Measurements from ENCODE around the gene TMEM108. TPM values are rescaled to one million over a fixed set of nuclear protein-coding genes. Genes with fewer than 3 reads are reported as not detected.

TMEM108 gene
- total and polyA plus RNA-seq, 10 of the 15 experiments (the other 5 are each of a cell fraction or from before 2014, with no cell fraction given), result 0.02 to 0.58 (median 0.12) TPM; not detected in 5

DNA sequence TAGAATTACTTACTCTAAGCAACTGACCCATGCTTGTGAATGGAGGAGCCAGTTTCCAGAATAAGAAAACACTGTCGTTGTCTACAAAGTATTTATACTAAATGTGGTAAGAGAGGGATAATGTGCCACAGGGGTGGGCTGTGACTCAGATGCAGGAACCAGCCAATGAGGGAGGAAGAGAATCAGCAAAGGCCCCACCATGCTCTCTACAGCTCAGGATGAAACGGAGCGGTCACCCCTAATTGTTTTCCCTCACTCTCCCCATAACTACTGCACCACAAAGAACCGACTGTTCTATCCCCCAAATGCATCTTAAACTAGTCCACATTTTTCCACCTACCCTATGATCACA lies 406.2 kb downstream of the TMEM108 start:
- Histone ChIP-seq H3K27me3 (replicated peaks in 1 of 2; ENCODE audit: control insufficient read depth in 2 of 2, insufficient read depth in 2 of 2, low read length in 1 of 2) (no peaks in the 10 kb centered on the region), H3K36me3 (ENCODE audit: control insufficient read depth in 2 of 2, insufficient read depth in 2 of 2, low read length in 1 of 2) (no peaks in the 10 kb centered on the region), H3K79me2 (ENCODE audit: control insufficient read depth, insufficient read depth, low read length) (no peaks in the 10 kb centered on the region), H3K27ac (ENCODE audit: control insufficient read depth, insufficient read depth) (peak overlapping the region; percentile 7; the same call in 1 of the 2 replicates), H2AFZ (ENCODE audit: control insufficient read depth, low read depth, low read length) (peak overlapping the region; percentile 32; the same call in 1 of the 2 replicates), H3K9me3 (replicated peaks; ENCODE audit: control insufficient read depth, insufficient read depth, low read length) (peaks cover 4% of the 10 kb centered on the region; the same call in 2 of the 3 replicates), H3K4me3 (no peak overlapping the region), H3K4me1 (ENCODE audit: control insufficient read depth, insufficient read depth, low read length) (peaks cover 66% of the 10 kb centered on the region), H3K9ac (ENCODE audit: control insufficient read depth, insufficient read depth, low read length) (no peak overlapping the region), H3K4me2 (ENCODE audit: control insufficient read depth, insufficient read depth) (peak overlapping the region; percentile 17; the same call in 1 of the 2 replicates), H4K20me1 (ENCODE audit: control insufficient read depth, insufficient read depth) (no peaks in the 10 kb centered on the region)
- WGBS (ENCODE audit: insufficient coverage, insufficient replicate concordance, low lambda C conversion rate, missing lambda C conversion rate), result 84% methylated on average over 4 of the region's 4 CpGs
- no TSS peak for BruUV-seq (replicated peaks)
- ChIA-PET SMC1A (ENCODE audit: uncharacterized antibody, unreplicated experiment) (interaction anchor here (3.1 to 20.4 kb wide), 3 partner anchors 27 to 133 kb away, joined by 18 to 380 read pairs (median 92); partner anchors contain the start of gene CDV3), POLR2A (interaction anchor here (0.6 kb wide), 1 partner anchor 124 kb away, joined by 4 read pairs; no protein-coding TSS in a partner anchor), RAD21 (ENCODE audit: unreplicated experiment) (interaction anchor here (1.2 kb wide), 1 partner anchor 134 kb away, joined by 6 read pairs; no protein-coding TSS in a partner anchor), CTCF (interaction anchor here (1.0 kb wide), 1 partner anchor 133 kb away, joined by 4 read pairs; no protein-coding TSS in a partner anchor)
- no peak for ATAC-seq
- DNase-seq (ENCODE audit: low read depth, low spot score), result no peak
- in situ Hi-C loops (cut with MboI), result no loop called here
- no peak for FAIRE-seq
- TF ChIP-seq SPI1 (IDR thresholded peaks at IDR 0.05; ENCODE audit: borderline replicate concordance, insufficient read depth, low read depth, low read length) (no peak), WRNIP1 (IDR thresholded peaks at IDR 0.05; ENCODE audit: borderline replicate concordance, low read depth, low read length) (no peak), EGR1 (IDR thresholded peaks at IDR 0.05; ENCODE audit: borderline replicate concordance in 1 of 2, low read depth in 2 of 2, low read length in 2 of 2) (no peak), HCFC1 (IDR thresholded peaks at IDR 0.05; ENCODE audit: low read length) (no peak)
- TF ChIP-seq, protein P1, sequence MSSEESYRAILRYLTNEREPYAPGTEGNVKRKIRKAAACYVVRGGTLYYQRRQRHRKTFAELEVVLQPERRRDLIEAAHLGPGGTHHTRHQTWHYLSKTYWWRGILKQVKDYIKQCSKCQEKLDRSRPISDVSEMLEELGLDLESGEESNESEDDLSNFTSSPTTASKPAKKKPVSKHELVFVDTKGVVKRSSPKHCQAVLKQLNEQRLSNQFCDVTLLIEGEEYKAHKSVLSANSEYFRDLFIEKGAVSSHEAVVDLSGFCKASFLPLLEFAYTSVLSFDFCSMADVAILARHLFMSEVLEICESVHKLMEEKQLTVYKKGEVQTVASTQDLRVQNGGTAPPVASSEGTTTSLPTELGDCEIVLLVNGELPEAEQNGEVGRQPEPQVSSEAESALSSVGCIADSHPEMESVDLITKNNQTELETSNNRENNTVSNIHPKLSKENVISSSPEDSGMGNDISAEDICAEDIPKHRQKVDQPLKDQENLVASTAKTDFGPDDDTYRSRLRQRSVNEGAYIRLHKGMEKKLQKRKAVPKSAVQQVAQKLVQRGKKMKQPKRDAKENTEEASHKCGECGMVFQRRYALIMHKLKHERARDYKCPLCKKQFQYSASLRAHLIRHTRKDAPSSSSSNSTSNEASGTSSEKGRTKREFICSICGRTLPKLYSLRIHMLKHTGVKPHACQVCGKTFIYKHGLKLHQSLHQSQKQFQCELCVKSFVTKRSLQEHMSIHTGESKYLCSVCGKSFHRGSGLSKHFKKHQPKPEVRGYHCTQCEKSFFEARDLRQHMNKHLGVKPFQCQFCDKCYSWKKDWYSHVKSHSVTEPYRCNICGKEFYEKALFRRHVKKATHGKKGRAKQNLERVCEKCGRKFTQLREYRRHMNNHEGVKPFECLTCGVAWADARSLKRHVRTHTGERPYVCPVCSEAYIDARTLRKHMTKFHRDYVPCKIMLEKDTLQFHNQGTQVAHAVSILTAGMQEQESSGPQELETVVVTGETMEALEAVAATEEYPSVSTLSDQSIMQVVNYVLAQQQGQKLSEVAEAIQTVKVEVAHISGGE (CRISPR knock-in tag; IDR thresholded peaks at IDR 0.05), result no peak
- intact Hi-C loops (cut with micrococcal nuclease; ENCODE audit: unreplicated experiment), result no loop called here

All from GM12878 (cell line).